NCI-H526 treated with DMSO at 0.1 percent for 48 hours (cell line): Measurements from ENCODE around the gene PADI6.
"Not testable (repeated sequence)": the region's sequence is repeated elsewhere in the genome, so short reads cannot be mapped to it uniquely, and the experiment has no call there.

Source experiments
- DNase-seq: peaks from one replicate; lab custom pipeline; 2025; lab: John Stamatoyannopoulos, UW

PADI6 gene

DNA sequence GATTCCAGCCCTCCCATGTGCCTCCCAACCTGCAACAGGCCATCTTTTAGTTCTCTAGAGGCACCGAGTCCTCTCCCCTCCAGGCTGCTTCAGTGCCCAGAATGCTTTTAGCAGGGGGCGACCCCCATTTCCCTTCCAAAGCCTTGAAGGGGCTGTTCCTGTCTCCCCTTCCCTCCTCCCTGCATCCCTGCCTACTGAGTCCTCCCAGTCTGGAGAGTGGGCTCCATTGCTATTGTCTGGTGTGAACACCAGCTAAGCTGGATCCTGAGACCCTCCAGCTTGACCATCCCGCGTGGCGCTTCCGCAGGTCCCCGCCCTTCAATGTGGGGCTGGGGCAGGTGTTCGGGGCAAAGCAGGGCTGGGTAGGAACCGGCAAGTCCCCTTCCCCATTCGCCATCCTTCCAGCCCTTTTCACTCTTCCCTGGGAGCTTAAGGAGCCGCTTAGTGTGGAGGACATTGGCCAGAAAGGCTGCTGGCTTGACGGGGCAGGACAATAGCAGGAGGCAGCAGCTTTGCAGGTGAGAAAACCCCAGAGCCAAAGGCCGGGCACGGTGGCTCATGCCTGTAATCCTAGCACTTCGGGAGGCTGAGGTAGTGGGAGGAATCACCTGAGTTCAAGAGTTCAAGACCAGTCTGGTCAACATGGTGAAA is 32.2 kb downstream of the PADI6 start:
- DNase-seq, result no peak

DNA sequence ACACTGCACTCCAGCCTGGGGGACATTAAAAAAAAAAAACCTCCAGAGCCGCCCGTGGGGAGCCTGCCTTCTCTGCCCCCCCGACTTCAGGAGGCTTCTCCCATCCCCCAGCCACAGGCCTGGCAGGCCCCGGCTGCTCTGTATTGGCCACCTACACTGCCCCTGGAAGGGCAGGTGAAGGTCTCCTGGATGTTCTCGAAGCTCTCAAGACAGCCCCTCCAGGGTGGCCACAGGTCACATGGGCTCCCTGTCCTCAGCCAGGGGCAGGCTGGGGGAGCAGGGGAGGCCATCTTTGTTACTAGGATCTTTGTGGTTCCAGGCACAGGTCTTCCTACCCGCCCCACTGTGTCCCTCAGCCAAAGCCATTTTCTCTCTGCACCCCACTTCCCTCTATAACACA is 32.8 kb downstream of the PADI6 start:
- no peak for DNase-seq

DNA sequence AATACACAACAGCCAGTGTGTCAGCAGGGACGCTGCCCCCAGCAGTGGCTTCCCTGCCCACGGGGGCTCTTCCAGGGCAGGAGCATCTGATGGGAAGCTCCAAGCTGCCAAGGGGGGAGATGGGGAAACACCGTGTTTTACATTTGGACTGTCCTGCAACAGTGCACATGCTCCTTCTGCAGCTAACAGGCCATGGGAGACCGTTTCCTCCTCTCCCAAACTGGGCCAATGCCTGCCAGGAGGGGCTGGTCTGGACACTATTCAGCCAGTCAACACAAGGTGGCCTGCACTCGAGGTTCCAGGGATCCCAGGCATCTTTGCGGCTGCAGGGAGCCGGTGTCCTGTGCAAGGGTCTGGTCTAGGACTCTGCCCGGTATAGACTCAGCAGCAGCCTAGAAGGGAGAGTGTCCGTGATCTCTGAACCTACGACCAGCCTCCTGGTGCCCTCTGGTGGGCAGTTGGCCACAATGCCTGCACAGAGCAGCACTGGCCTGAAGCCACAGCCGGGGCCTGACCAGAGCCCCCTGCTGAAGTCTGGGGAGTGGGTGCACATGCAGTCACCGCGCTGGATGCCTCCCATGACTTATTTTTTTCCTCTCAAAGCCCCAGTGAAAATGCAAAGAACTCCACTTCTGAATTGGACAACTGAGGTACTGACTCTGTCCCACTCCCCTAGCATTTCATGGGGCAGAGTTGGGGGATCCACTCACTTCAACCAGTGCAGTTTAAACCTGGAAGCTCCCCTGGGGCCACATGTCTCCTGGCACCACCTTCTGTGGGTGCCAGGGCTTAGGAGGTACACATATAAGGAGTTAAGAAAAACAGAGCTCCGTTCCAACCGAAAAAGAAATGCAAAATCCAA is 34.1 kb downstream of the PADI6 start:
- no peak for DNase-seq

DNA sequence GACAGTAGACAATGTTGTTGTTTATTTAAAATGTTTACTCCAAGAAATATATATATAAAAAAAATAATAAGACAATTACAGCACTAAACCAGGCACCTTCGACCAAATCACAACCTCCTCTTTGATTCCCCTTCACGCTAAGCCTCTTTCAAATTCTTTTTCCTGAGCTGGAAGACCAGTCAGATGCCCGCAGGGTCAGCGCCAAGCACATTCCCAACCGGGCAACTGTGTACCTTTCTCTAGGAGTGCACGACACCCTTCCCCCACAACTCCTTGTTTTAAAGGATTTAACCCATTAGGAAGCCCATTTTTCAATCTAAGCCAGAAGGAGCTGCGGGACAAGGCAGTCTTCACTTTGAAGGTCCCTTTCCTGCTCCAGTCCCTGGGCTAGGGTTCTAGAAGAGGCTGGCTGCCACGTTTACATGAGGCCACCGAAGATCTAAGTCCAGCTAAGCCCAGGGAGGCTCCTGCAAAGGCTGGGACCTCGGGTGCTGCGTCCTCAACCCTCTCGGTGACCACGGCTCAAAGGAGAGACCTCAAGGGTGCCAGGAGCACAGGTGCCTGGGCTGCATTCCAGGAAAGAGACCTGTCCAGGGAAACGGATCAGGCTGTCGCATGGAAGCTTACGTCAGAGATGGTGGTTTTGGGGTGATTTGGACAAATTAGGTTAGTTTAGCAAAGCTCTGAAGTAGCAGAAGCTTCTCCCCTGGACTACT is 34.9 kb downstream of the PADI6 start:
- not testable (repeated sequence) for DNase-seq

GRCh38 chr1:17407786-17408514 is 36.0 kb downstream of the PADI6 start:
- not testable (repeated sequence) for DNase-seq

GRCh38 chr1:17409391-17409811 is 37.4 kb downstream of the PADI6 start:
- DNase-seq, result no peak

DNA sequence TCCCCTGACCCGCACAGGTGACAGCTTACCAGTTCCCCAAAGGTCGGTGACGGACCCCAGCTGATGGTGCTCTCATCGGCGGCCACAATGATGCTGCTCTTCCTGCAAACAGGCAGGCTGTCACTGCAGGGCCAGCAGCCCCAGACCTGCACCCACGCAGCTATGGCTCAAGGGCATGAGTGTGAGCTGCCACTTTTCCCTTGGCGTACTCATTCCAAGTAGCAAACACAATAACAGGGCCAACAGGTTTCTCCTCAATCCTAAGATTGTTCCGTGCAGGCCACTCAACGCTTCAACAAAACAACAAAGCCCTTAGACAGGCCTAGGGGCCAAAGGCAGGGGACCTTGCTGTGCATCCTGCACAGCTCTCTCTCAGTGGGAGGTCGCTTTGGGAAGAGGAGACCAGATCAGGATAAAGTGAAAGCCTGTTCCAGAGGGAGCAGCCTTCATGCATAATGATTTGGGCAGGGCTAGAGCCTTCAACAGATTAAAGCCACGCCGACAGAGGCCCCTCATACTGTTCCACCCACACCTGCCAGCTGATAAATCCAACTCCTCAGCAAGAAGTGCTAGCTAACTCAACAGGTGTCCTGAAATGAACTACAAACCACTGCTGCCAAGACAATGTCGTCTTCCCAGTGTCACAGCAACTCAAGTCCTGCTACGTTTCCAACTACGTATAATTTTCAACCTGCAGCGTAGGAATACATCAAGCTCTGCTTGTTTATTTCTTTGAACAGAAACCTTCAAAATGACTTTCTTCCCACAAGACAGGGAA is 40.3 kb downstream of the PADI6 start:
- no peak for DNase-seq

DNA sequence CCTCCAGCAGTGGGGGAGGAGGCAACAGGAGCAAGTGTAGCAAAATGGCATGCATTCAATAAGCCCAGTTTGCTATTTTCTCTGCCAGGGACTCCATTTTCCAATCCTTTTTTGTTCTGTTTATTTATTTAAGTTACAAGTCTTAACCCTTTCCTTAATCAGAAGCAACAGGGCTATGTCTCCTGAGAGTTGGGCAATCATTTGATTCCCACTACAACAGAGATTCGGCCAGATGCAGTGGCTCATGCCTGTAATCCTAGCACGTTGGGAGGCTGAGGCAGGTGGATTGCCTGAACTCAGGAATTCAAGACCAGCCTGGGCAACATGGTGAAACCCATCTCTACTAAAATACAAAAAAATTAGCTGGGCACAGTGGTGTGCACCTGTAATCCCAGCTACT is 42.0 kb downstream of the PADI6 start:
- no peak for DNase-seq

DNA sequence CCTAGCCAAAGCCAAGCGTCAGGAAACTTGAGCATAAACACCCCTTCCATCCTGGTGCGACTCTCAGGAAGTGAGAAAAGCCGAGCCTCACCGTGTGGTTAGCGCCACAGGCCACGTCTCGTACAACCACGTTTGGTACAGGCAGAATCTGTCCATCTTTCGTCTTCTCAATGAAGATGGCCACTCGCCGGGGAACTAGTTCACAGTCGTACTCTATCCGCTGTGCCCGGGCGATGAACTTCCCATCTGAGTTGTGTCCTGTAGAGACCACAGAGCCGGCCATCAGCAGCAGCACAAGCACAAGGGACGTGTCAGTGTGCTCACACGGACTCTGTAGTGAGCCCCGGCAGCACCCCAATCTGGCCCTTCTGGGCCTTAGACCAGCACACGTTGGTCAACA is 44.4 kb downstream of the PADI6 start:
- no peak for DNase-seq

GRCh38 chr1:17419626-17420328 is 47.8 kb downstream of the PADI6 start:
- DNase-seq, result no peak

DNA sequence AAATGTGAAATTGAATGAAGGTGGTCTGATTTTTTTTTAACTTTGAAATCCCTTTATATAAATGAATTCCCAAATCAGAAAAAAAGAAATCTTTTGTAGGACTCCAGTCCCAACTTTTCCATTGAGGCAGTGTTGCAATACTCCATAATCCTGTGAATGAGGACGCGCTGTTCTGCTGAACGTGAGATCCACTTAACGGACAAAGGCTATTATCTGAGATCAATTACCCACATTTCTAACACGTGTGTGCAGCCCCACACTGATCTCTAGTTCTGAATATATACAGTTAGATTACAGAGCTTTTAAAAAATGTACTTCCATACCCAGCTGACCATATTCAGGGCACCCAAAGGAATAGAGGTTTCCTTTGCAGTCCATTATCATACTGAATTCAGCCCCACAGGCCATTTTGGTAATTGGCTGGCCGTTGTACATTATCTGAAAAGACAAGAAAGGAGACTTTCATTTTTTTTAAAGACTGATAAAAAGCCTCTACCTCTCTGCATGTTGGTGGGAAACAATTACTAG is 48.5 kb downstream of the PADI6 start:
- DNase-seq, result no peak

DNA sequence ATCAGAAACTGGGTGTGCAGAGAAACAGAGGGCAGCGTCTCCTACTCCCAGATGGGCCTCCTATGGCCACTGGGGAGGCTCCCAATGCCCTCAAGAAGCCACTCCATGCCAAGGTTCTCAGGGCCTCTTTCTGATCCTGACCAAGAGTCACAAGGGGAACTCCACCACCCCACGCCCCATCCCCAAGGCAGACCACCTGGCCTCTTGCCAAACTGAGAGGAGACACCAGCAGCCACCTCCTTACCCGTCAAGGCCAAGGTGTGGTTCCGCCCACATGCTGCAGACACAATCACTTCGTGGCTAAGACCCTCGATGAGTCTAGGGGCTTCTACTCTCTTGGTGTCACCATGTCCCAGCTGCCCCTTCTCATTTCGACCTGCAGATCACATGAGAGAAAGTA is 50.5 kb downstream of the PADI6 start:
- DNase-seq, result no peak

DNA sequence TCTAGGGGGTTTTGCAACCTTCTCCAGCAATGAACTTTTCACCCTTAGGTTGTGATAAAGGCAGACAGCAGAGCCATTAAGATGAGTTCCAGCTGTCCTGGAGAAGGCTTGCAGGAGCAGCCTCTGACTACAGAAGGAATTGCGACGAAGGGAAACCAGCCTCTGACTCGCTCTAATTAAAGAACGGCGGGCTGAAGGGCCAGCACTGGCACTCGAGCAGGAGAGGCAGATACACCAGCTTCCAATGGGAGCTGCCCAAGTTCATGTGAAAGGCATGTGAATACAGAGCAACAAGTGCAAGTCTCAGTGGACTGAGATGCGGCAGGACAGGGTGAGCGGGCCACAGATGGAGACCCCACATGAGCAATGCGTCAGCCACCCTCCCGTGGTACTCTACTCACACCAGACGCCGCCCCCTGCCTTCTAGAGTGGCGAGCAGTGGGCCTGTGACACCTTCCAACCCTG is 51.8 kb downstream of the PADI6 start:
- no peak for DNase-seq

DNA sequence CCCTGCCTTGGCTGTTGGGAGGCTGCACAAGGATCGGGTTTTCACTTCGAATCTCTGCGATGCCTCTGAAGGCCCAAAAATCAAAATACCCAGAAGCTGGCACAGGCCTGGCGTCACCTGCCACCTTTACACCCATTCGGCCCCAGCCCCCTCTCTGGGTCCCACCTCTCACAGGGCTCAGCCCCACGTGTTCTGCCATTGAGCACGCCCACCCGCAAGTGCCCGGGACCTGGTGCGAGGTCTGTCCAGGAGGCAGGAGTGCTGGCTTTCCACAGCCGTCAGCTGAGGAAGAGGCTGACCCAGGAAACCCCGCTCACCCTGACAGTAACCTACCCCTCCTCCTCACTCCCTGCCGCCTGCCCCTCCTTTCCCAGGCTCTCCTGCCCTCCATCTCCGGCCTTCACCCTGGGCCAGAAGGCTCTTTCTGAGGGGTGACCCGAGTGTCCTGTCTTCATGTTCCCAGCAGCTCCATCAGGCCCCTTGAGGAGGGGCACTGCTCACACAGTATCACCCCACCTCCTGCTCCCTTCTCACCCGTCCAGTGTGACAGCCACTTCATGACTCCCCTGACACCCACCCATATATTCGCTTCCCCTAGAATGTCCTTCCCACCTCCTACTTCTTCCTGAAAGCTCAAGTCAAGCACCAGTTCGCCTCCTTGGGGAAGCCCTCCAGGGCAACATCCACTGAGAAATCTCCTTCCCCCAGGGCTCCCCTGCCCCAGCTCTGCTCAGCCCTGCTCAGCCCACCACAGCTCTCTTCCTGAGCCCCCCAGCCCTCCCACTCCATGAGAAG is 54.0 kb downstream of the PADI6 start:
- no peak for DNase-seq

DNA sequence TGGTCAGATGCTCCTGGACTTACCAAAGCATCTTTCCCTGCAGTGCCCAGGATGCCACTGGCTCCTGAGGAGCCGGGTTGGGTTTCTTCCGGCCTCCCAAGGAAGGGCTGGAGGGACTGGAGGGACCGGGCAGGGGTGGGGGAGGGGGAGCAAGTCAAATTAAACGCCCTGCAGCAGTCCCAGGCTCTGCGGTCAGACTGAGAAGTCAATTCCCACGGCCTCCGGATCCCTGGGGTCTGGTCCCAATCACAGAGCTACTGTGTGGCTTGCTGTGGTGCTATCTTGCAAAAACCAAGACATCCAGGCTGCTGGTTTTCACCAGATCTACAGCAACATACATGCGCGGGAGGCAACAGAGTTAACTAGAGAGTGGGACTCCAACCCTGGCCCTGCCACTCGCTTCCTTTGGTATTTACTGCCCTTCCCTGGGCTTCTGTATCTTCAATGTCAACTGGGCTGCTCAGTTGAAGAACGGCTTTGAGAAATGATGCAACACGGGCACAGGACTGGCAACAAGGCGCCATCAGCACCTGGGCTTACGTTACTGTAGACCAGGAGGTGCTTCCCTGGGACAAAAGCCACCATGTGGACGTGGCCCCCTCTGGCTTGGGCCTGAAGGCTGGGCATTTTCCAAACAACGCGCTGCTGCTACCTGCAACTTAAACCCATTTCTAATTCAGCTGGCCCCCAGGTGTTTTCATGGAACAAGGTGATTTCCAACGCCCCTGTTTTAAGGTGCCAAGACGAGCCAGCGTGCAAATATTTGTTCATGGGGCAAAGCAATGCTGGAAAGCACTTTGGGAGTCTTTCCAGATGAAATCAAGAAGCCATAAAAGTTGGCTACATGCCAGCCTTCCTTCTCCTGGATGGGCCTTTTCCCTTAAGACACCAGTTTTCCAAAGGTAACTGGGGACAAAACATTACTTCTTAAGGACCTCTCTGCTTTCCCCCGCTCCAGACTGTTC is 56.0 kb downstream of the PADI6 start:
- no peak for DNase-seq

GRCh38 chr1:17429183-17429582 is 57.2 kb downstream of the PADI6 start:
- no peak for DNase-seq

DNA sequence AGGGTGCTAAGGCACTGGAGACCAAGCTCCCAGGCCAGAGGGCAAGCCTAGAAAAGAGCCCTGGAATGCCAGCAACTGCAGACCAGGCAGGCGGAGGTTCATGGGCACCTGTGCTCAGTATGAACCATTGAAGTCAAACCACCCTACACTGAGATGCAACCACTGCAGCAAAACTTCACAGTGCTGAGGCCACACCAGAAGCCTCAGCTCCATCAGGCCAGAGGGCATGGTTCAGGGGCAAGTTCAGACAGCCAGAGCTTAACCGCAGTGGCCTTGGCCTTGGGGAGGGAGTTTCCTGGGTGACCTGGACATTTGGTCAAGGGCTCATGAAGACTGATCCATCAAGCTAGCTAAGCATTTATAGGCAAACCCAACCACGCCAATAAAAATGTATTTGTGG is 60.4 kb downstream of the PADI6 start:
- no peak for DNase-seq

DNA sequence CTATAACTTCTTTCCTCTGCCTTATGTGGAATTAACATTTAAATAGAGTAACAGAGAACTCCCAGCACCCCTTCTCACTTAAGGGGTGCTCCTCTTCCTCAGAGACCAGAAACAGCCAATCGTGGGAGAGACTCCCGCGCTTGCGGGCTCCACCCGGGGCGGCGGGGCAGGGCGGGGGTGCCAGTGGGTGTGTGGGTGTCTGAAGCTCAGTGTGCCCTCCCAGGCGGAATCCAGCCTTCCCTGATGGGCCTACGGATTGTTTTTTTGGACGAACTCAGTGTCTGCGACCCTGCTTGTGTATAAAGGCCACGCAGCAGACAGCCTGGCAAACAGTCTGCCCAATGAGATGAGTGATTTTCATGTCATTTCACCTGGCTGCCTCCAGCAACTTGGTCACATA is 61.3 kb downstream of the PADI6 start:
- no peak for DNase-seq
